ENCODE data around the gene TLCD2. TPM values are rescaled to one million over a fixed set of nuclear protein-coding genes. Genes with fewer than 3 reads are reported as not detected.
"Not testable (repeated sequence)": the region's sequence is repeated elsewhere in the genome, so short reads cannot be mapped to it uniquely, and the experiment has no call there.

The TLCD2 gene
- total RNA-seq, 1 experiment from 2014 or later, result 0.45 TPM

GRCh38 chr17:1716076-1716911 is 6.1 kb upstream of the TLCD2 start:
- DNase-seq (ENCODE audit: low spot score), result peak; percentile 100

DNA sequence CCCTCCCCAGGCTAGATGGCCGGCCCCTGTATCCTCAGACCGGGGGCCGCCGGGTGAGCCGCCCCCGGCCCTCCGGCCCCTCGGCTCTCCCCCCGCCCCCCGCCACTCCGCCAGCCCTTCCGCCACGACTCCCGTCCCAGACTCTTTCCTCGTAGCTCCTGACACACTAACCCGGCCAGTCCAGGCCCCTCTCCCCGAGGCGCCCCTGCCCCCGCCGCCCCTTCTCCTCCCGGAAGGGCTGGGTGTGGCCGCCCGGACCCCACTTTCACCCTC is 5.6 kb upstream of the TLCD2 start:
- no peak for DNase-seq (ENCODE audit: low spot score)

- DNase-seq (ENCODE audit: low spot score), result peak; percentile 96
Measured at GRCh38 chr17:1714980-1715802, 5.0 kb upstream of the TLCD2 start.

DNA sequence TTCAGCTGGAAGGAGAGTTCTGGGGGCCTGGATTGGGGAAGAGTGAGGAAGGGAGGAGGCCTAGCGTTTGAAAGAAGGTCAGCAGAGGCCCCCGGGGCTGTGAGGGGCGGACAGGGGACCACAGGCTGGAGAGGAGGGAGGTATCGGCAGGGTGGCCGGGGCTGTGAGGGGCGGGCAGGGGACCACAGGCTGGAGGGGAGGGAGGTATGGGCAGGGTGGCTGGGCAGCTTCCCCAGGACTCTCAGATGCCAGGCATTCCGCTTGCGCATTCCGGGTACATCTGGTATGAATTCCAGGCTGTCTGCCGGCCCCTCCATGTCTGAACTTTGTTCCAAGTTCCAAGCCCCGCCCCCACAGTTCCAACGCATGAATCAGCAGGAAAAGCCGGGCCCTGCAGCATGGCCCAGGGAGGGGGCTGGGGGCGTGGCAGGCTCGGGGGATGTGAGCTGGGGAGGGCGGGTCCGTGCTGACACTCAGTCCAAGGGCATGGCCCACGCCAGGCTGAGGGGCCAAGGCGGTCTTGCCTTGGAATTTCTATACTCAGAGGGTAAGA is 4.3 kb upstream of the TLCD2 start:
- peak; percentile 96 for DNase-seq (ENCODE audit: low spot score)

- DNase-seq (ENCODE audit: low spot score), result peak; percentile 65
Measured at GRCh38 chr17:1713878-1714426, 3.8 kb upstream of the TLCD2 start.

- DNase-seq (ENCODE audit: low spot score), result no peak
Measured at GRCh38 chr17:1713160-1713877, 3.1 kb upstream of the TLCD2 start.

DNA sequence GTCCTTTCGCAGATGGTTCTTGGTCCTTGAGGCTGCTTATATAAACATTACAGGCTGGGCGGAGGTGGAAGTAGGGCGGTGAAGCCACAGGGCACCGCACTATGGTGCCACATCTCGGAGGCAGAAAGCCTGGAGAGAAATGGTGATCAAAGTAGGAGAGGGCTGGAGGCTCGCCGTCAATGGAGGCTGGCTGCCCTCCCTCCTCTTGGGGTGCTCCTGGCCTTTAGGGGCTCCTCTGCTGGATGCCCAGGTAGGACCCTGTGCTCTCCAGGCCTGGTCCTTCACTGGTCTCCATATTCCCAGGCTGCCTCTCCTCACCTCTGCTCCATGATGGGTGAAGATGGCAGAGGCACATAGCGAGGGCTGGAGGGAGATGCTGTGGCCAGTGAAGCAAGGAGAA is 2.1 kb upstream of the TLCD2 start:
- no peak for DNase-seq (ENCODE audit: low spot score)

DNA sequence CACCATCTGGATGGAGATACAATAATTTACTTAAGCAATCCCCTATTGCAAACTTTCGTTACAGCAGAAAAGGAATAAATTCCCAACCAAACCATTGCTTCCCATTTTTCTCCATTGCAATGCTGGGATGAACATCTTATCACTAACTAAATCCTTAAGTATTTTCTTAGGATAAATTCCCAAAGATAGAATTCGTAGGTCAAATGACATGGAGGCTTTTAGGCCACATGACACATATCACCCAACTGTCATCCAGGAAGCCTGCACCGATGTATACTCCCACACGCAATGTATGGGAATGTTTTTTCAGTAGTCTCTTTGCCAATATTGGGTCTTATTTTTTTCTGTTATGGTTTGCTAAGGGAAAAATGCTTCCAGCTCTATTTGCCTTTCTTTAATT is 1.6 kb upstream of the TLCD2 start:
- no peak for DNase-seq (ENCODE audit: low spot score)

- DNase-seq (ENCODE audit: low spot score), result no peak
Measured at GRCh38 chr17:1710807-1711553, 803 bp upstream of the TLCD2 start.

DNA sequence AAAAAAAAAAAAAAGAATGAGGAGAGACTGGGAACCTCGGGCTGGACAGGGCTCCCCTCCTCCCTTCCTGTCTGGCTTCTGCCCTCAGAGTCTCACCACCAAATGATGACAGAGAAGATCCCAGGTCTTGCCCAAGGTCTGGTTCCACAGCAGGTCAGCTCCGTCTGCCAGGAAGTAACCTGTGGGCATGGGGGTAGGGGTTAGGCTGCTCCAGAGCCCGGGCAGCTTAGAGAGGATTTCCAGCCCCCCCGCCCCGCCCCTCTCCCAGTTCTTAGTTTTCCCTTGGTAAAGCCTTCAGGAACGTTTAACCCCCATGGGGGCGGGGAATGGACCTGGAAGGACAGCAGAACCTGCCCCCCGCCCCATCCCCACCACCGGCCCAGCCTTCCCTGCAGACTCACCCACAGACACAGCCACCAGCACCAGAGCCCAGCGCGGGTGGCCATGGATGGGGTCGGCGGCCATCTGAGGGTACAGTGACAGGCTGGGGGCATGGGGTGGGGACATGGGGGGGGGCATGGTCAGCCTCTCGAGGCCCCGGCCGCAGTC is 700 bp downstream of the TLCD2 start:
- DNase-seq (ENCODE audit: low spot score), result no peak

- not testable (repeated sequence) for DNase-seq (ENCODE audit: low spot score)
Measured at GRCh38 chr17:1708791-1709346, 1.3 kb downstream of the TLCD2 start.

DNA sequence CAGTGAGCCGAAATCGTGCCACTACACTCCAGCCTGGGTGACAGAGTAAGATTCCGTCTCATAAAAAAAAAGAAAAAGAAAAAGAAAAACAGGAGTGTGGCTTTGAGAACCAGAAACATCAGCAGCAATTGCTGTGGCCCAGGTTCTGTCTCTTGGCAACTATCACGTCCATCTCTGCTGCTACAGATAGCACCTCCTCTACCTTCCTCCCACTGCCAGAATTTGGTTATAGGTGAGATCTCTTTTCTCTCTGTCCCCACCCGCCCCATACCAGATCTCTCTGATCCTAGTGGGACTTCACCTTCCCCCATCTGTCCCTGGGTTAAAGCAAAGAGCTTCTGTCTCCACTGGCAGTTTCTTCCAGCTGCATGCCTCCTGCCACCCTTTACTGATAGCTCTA is 3.1 kb downstream of the TLCD2 start:
- no peak for DNase-seq (ENCODE audit: low spot score)

DNA sequence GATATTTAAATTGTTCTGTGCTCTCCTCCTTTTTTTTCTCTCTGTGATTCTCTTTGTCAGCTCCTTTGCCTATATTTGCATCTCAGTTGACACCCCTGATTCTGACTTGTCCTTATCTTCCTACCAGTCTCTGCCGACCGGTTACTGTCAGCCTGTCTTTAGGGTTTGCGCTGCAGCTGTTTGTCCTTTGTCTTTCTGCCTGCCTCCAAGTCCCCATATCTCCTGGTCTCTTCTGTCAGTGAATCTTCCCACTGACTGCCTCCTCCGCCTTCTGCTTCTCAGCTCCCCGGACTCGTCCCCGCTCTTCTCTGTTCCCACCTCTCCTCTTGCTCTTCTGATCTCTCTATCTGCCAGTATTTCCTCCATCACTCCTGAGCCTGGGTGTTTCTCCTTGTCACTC is 5.2 kb downstream of the TLCD2 start:
- no peak for DNase-seq (ENCODE audit: low spot score)

DNA sequence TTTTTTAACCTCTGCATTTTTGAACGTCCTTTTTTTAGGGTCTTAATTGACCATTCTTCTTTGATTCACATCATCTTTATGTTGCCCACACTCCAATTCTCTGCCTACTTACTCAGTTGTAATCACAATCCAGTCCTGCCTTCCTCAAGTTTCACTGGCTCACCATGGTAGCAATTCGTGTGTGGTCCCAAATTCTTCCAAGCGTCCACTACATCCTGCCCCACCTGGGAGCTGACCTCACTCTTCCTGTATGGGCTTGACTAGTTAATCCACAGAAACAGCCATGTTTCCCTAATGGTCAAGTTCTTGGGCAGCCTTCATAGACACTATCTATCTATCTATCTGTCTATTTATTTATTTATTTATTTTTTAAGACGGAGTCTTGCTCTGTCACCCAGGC is 7.1 kb downstream of the TLCD2 start:
- DNase-seq (ENCODE audit: low spot score), result no peak

GRCh38 chr17:1699891-1700290 is 10.3 kb downstream of the TLCD2 start:
- not testable (repeated sequence) for DNase-seq (ENCODE audit: low spot score)

DNA sequence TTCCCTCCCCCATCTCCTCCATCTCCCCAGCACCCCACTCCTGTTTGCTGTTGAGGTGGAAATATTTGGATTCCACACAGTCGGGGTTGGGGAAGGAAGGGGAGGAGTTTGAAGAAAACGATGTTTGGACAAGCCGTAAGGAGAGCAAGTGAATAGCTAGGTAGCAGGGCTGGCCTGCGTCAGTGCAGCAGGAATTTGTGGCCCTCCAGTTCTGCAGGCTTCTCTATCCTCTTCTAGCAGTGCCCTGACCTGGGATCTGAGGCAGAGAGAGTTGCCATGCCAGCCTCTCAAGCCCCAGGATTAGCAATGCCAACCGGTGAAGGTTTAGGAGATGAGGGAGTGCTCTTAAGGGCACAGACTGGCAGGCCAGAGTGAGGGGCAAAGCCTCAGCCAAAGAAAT is 12.5 kb downstream of the TLCD2 start:
- DNase-seq (ENCODE audit: low spot score), result no peak

DNA sequence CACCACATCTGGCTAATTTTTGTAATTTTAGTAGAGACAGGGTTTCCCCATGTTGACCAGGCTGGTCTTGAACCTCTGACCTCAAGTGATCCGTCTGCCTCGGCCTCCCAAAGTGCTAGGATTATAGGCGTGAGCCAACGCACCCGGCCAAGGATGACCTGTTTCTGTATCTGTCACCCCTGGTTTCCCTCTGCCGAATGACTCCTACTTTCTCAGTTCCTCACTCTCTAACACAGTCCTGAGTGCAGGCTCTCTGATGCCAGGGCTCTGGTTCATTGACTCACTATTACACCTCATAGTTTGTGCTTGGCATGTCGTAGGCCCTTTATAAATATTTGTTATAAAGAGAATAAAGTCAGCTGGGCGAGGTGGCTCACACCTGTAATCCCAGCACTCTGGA is 14.8 kb downstream of the TLCD2 start:
- no peak for DNase-seq (ENCODE audit: low spot score)

GRCh38 chr17:1693339-1693738 is 16.8 kb downstream of the TLCD2 start:
- peak; percentile 22 for DNase-seq (ENCODE audit: low spot score)

DNA sequence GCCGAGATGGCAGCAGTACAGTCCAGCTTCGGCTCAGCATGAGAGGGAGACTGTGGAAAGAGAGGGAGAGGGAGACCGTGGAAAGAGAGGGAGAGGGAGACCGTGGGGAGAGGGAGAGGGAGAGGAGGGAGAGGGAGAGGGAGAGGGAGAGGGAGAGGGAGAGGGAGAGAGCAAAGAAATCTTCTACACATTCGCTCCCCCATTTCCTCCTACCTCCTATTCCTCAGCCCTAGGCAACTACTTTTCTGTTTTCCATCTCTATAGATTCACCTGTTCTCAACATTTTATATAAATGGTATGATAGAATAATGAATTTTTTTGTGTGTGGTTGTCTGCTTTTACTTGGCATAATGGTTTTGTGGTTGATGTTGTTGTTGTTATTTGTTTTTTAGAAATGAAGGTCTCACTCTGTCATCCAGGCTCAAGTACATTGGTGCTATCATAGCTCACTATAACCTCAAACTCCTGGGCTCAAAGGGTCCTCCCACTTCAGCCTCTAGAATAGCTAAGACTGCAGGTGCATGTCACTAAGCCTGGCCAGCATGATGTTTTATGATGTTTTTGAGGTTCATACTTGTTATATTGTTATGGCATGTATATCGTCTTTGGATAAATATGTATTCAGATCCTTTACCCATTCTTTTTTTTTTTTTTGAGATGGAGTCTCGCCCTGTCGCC is 19.5 kb downstream of the TLCD2 start:
- DNase-seq (ENCODE audit: low spot score), result no peak

GRCh38 chr17:1688405-1688804 is 21.8 kb downstream of the TLCD2 start:
- DNase-seq (ENCODE audit: low spot score), result not testable (repeated sequence)

All from A172 (cell line).